ENCODE measurements around the gene MRPL12.

DNA sequence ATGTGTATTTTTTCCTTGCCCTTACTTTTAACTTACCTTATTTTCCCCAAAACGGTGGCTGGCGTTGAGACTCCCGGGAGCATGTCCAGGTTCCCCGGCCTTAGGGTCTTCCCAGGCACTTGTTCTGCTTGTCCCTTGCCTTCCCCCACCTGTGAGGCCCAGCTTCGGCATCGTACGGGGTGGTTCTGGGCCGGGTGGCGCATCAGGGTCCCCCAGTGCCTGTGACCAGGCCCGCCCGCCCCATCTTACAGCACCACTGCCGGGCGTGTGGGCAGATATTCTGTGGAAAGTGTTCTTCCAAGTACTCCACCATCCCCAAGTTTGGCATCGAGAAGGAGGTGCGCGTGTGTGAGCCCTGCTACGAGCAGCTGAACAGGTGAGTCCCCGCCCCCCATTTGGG, 12.0 kb upstream of the MRPL12 start:
- TF ChIP-seq EZH2phosphoT487 (IDR thresholded peaks at IDR 0.05; ENCODE audit: insufficient read depth, low read depth): no peak
- TF ChIP-seq EZH2 (IDR thresholded peaks at IDR 0.05; ENCODE audit: insufficient read depth, poor library complexity, severe bottlenecking): no peak

All from GM23248 (cell line).